Transverse colon (tissue), 4 donors: ENCODE data around the gene SRSF3. TPM values are rescaled to one million over a fixed set of nuclear protein-coding genes. Genes with fewer than 3 reads are reported as not detected.
A peak's percentile ranks its signal among the peaks of the same experiment; 100 is the strongest.

Experiments used
- DNase-seq: peaks from one replicate; pipeline ENCODE4 v3.0.0-alpha.2; 2019
- H3K27ac ChIP-seq, 4 donors: fragments of 200-600 bp; sonication (generic); 2 replicates each; pipeline ENCODE4 v1.5.1; 2016 to 2018; ENCODE audit warnings: inconsistent platforms in 4 of 4
- H3K27me3 ChIP-seq: fragments of 200-600 bp; sonication (generic); 2 replicates; pipeline ENCODE4 v1.5.1; 2017; ENCODE audit warnings: inconsistent platforms
- H3K36me3 ChIP-seq, 4 donors: fragments of 200-600 bp; sonication (generic); 2 replicates each; pipeline ENCODE4 v1.5.1; 2017 to 2019; ENCODE audit warnings: inconsistent platforms in 4 of 4
- H3K4me1 ChIP-seq, 4 donors: fragments of 200-600 bp; sonication (generic); 2 replicates each; pipeline ENCODE4 v1.5.1; 2017 to 2020; ENCODE audit warnings: inconsistent platforms in 4 of 4
- H3K4me3 ChIP-seq, 4 donors: fragments of 200-600 bp; sonication (generic); 1 replicate in 1 of 4; 2 replicates in 3 of 4; pipeline versions ENCODE4 v1.5.1 to v1.6.1; 2017 to 2019; ENCODE audit warnings: inconsistent platforms in 4 of 4
- H3K9me3 ChIP-seq, 2 donors: fragments of 200-600 bp; sonication (generic); 2 replicates each; pipeline ENCODE4 v1.5.1; 2017 to 2019; ENCODE audit warnings: inconsistent platforms in 2 of 2
- CTCF ChIP-seq, 5 experiments: fragments of 200-600 bp in 3 of 5; fragments of 450-650 bp in 2 of 5; sonication (generic) in 3 of 5; IDR thresholded peaks; 1 replicate in 2 of 5; 2 replicates in 3 of 5; pipeline ENCODE4 v1.5.1; 2016 to 2017; ENCODE audit warnings: antibody characterized with exemption in 5 of 5, inconsistent platforms in 3 of 5, mild to moderate bottlenecking in 2 of 5, moderate library complexity in 1 of 5
- EP300 ChIP-seq: sonication (generic); formaldehyde crosslinking; IDR thresholded peaks from one replicate; pipeline ENCODE4 v1.6.1; 2017; ENCODE audit warnings: antibody characterized with exemption, low read depth
- POLR2A ChIP-seq: fragments of 450-650 bp; IDR thresholded peaks from one replicate; pipeline ENCODE4 v1.6.1; 2016; ENCODE audit warnings: antibody characterized with exemption, mild to moderate bottlenecking, moderate library complexity
- POLR2AphosphoS5 ChIP-seq, 3 donors: sonication (generic); formaldehyde crosslinking; IDR thresholded peaks; one replicate each; pipeline ENCODE4 v1.6.1; 2016; ENCODE audit warnings: antibody characterized with exemption in 3 of 3
- WGBS, 2 donors: methylation state at CpG; one replicate each; pipeline ENCODE4 v1.1.5; 2018; ENCODE audit warnings: low coverage in 1 of 2; 5-methylcytosine and 5-hydroxymethylcytosine counted together
- in situ Hi-C, 4 donors: fragments of 200-750 bp; cut with MboI; loops; one replicate each; pipeline versions ENCODE4 v1.15.0 to v1.15.1; 2017; ENCODE audit warnings: low sequenced_read_pairs in 3 of 4, low pct_ligation_motif_present in 1 of 4, low pct_unique_long_range_greater_than_20kb in 1 of 4
- intact Hi-C: fragments of 100-400 bp; cut with DNase I; formaldehyde crosslinking; loops from one replicate; pipeline ENCODE4 v1.15.1; 2023; ENCODE audit warnings: low total_unique reads
- total RNA-seq, 4 donors: library from RNA; depleted of rRNA; stranded (reverse); fragments of >200 nt; gene quantifications; one replicate each; pipeline ENCODE4 v1.1.0, GENCODE V29; 2016

SRSF3 gene
- total RNA-seq, 4 donors from 2014 or later: 110 to 177 (median 144) TPM

GRCh38 chr6:36639171-36639808, 45.1 kb downstream of the SRSF3 start:
- TF ChIP-seq CTCF (IDR thresholded peaks at IDR 0.05): no peak
- TF ChIP-seq POLR2AphosphoS5 (IDR thresholded peaks at IDR 0.05): no peak
- no peak for TF ChIP-seq POLR2A
- TF ChIP-seq EP300: no peak
- in situ Hi-C loops: no loop called here
- peaks cover 16 to 50% (median 28%) of the 10 kb centered on the region in 4 donors for H3K4me1 ChIP-seq
- no peak for DNase-seq
- H3K27me3 ChIP-seq: no peaks in the 10 kb centered on the region
- H3K27ac ChIP-seq: no peak overlapping the region
- H3K36me3 ChIP-seq: no peaks in the 10 kb centered on the region
- intact Hi-C loops: no loop called here
- WGBS, 2 donors: 88% methylated on average over 11 of the region's 11 CpGs; no CpG with 5 or more reads in 1 of the 2 donors
- H3K4me3 ChIP-seq: no peak overlapping the region
- H3K9me3 ChIP-seq: no peaks in the 10 kb centered on the region

GRCh38 chr6:36641543-36641942, 47.4 kb downstream of the SRSF3 start:
- H3K4me3 ChIP-seq: no peak overlapping the region
- no peaks in the 10 kb centered on the region for H3K27me3 ChIP-seq
- in situ Hi-C loops (no loop called here), intact Hi-C loops (no loop called here)
- peak overlapping the region; percentile 34 to 87 (median 81) for H3K27ac ChIP-seq
- DNase-seq: peak; percentile 46
- H3K36me3 ChIP-seq: no peaks in the 10 kb centered on the region
- peaks cover 15 to 43% (median 26%) of the 10 kb centered on the region in 4 donors for H3K4me1 ChIP-seq
- no peaks in the 10 kb centered on the region for H3K9me3 ChIP-seq
- TF ChIP-seq POLR2A: no peak
- TF ChIP-seq CTCF (IDR thresholded peaks at IDR 0.05): no peak
- no peak for TF ChIP-seq EP300
- TF ChIP-seq POLR2AphosphoS5 (IDR thresholded peaks at IDR 0.05): no peak
- 55 to 64% methylated on average over 3 of the region's 3 CpGs for WGBS, 2 donors

GRCh38 chr6:36642913-36643817, 49.0 kb downstream of the SRSF3 start:
- H3K36me3 ChIP-seq: no peaks in the 10 kb centered on the region
- peak; percentile 95 for DNase-seq
- H3K27ac ChIP-seq: peak overlapping the region; percentile 79 to 87 (median 81)
- intact Hi-C loops: no loop called here
- H3K9me3 ChIP-seq: no peaks in the 10 kb centered on the region
- peaks cover 15 to 41% (median 26%) of the 10 kb centered on the region in 4 donors for H3K4me1 ChIP-seq
- 20 to 29% methylated on average over 1 to 8 of the region's 8 CpGs for WGBS, 2 donors
- no peak overlapping the region for H3K4me3 ChIP-seq
- H3K27me3 ChIP-seq: no peaks in the 10 kb centered on the region
- in situ Hi-C loops: no loop called here
- TF ChIP-seq CTCF (IDR thresholded peaks at IDR 0.05): no peak
- TF ChIP-seq POLR2A: peak; percentile 44
- TF ChIP-seq POLR2AphosphoS5 (IDR thresholded peaks at IDR 0.05): peak; percentile 15 to 77 (median 62)

GRCh38 chr6:36643977-36644376, 49.8 kb downstream of the SRSF3 start:
- DNase-seq: no peak
- Histone ChIP-seq H3K27ac (peak overlapping the region in 3 of 4 donors; percentile 80 to 87 (median 82)), H3K4me1 (peaks cover 15 to 41% (median 26%) of the 10 kb centered on the region in 4 donors), H3K4me3 (no peak overlapping the region), H3K9me3 (no peaks in the 10 kb centered on the region), H3K36me3 (no peaks in the 10 kb centered on the region), H3K27me3 (no peaks in the 10 kb centered on the region)
- intact Hi-C loops (no loop called here), in situ Hi-C loops (no loop called here)
- WGBS, 2 donors: 73 to 80% methylated on average over 4 of the region's 4 CpGs
- TF ChIP-seq EP300 (no peak), POLR2A (no peak), CTCF (IDR thresholded peaks at IDR 0.05) (no peak), POLR2AphosphoS5 (IDR thresholded peaks at IDR 0.05) (no peak)
